ENCODE data around the gene ZNF778. TPM values are rescaled to one million over a fixed set of nuclear protein-coding genes. Genes with fewer than 3 reads are reported as not detected.

ZNF778 gene
- total and polyA plus RNA-seq, 10 of the 15 experiments (the other 5 are each of a cell fraction or from before 2014, with no cell fraction given) = 0.20 to 9.7 (median 4.1) TPM

GRCh38 chr16:89272631-89273030, 55.1 kb downstream of the ZNF778 start:
- H3K4me1 ChIP-seq (ENCODE audit: control insufficient read depth, insufficient read depth, low read length) = no peaks in the 10 kb centered on the region
- no peak for TF ChIP-seq KLF5 (IDR thresholded peaks at IDR 0.05; ENCODE audit: partially characterized antibody)
- TF ChIP-seq TAF1 (IDR thresholded peaks at IDR 0.05; ENCODE audit: borderline replicate concordance, low read depth, low read length) = no peak
- no peak for TF ChIP-seq REST (IDR thresholded peaks at IDR 0.05; ENCODE audit: low read depth, low read length)
- TF ChIP-seq TBL1XR1 (IDR thresholded peaks at IDR 0.05; ENCODE audit: low read depth, low read length) = no peak
- TF ChIP-seq FOXM1 (IDR thresholded peaks at IDR 0.05; ENCODE audit: low read depth, low read length) = no peak
- TF ChIP-seq CREB1 (IDR thresholded peaks at IDR 0.05; ENCODE audit: low read depth) = no peak
- TF ChIP-seq HSF1 (IDR thresholded peaks at IDR 0.05; ENCODE audit: low read depth, low read length) = no peak
- no peak for TF ChIP-seq CREM (IDR thresholded peaks at IDR 0.05; ENCODE audit: low read depth)
- no peak for TF ChIP-seq MYC (IDR thresholded peaks at IDR 0.05; ENCODE audit: insufficient read depth, insufficient read length, insufficient replicate concordance, low read length, severe bottlenecking)
- no peak for TF ChIP-seq ZNF384 (IDR thresholded peaks at IDR 0.05; ENCODE audit: borderline replicate concordance, low read depth, low read length)
- no peak for TF ChIP-seq FOXK2 (IDR thresholded peaks at IDR 0.05)
- TF ChIP-seq IRF4 (IDR thresholded peaks at IDR 0.05; ENCODE audit: low read depth, low read length) = no peak
- no peak for TF ChIP-seq JUNB (IDR thresholded peaks at IDR 0.05)
- no peak for TF ChIP-seq CBX5 (IDR thresholded peaks at IDR 0.05; ENCODE audit: low read depth)
- TF ChIP-seq BRCA1 (IDR thresholded peaks at IDR 0.05; ENCODE audit: low read depth, low read length) = no peak
- no peak for TF ChIP-seq BACH1 (IDR thresholded peaks at IDR 0.05; ENCODE audit: borderline replicate concordance)
- in situ Hi-C loops (cut with MboI) (no loop called here), intact Hi-C loops (cut with micrococcal nuclease; ENCODE audit: unreplicated experiment) (no loop called here)
- ATAC-seq (no peak), FAIRE-seq (no peak), DNase-seq (ENCODE audit: low read depth, low spot score) (no peak)
- CTCF ChIA-PET = no interaction called here
- no peaks in the 10 kb centered on the region for H4K20me1 ChIP-seq (ENCODE audit: control insufficient read depth, insufficient read depth)
- H3K9ac ChIP-seq (ENCODE audit: control insufficient read depth, insufficient read depth, low read length) = no peak overlapping the region
- H3K36me3 ChIP-seq (ENCODE audit: control insufficient read depth in 2 of 2, insufficient read depth in 2 of 2, low read length in 1 of 2) = peaks cover 26 to 31% of the 10 kb centered on the region in 2 experiments
- H3K4me3 ChIP-seq = no peak overlapping the region
- H3K4me2 ChIP-seq (ENCODE audit: control insufficient read depth, insufficient read depth) = no peak overlapping the region
- no peaks in the 10 kb centered on the region for H3K9me3 ChIP-seq (replicated peaks; ENCODE audit: control insufficient read depth, insufficient read depth, low read length)
- POLR2A ChIA-PET = interaction anchor here (0.6 kb wide), 1 partner anchor 637 kb away, joined by 3 read pairs; no protein-coding TSS in a partner anchor
- no peak overlapping the region for H2AFZ ChIP-seq (ENCODE audit: control insufficient read depth, low read depth, low read length)
- no peak overlapping the region for H3K27ac ChIP-seq (ENCODE audit: control insufficient read depth, insufficient read depth)
- no peaks in the 10 kb centered on the region for H3K79me2 ChIP-seq (ENCODE audit: control insufficient read depth, insufficient read depth, low read length)
- no peaks in the 10 kb centered on the region for H3K27me3 ChIP-seq (replicated peaks in 1 of 2; ENCODE audit: control insufficient read depth in 2 of 2, insufficient read depth in 2 of 2, low read length in 1 of 2)
- 87% methylated on average over 6 of the region's 6 CpGs for WGBS (ENCODE audit: insufficient coverage, insufficient replicate concordance, low lambda C conversion rate, missing lambda C conversion rate)
- RAD21 ChIA-PET (ENCODE audit: unreplicated experiment) = interaction anchor here (0.5 kb wide), 1 partner anchor 31 kb away, joined by 4 read pairs; no protein-coding TSS in a partner anchor
- SMC1A ChIA-PET (ENCODE audit: uncharacterized antibody, unreplicated experiment) = interaction anchor here (0.9 kb wide), 1 partner anchor 270 kb away, joined by 3 read pairs; no protein-coding TSS in a partner anchor
- BruUV-seq (replicated peaks) = no TSS peak

Data from GM12878 (cell line).